GM19351 (cell line): ENCODE data around the gene RIC1.
"Not testable (repeated sequence)": the region's sequence is repeated elsewhere in the genome, so short reads cannot be mapped to it uniquely, and the experiment has no call there.

ENCODE experiments used
- ATAC-seq: cut with Tn5 transposase; IDR thresholded peaks from one replicate; pipeline ENCODE4 v1.9.1; 2021; ENCODE audit warnings: mild to moderate bottlenecking, moderate library complexity; ENCODE audit not compliant: unreplicated experiment

Gene RIC1

GRCh38 chr9:5784526-5785315 is 155.8 kb downstream of the RIC1 start:
- ATAC-seq = no peak

- ATAC-seq = no peak
Observed at GRCh38 chr9:5786370-5787127, 157.6 kb downstream of the RIC1 start.

GRCh38 chr9:5787220-5787619 is 158.3 kb downstream of the RIC1 start:
- ATAC-seq = no peak

GRCh38 chr9:5787759-5788302 is 158.9 kb downstream of the RIC1 start:
- ATAC-seq = no peak

GRCh38 chr9:5789489-5789888 is 160.6 kb downstream of the RIC1 start:
- ATAC-seq = no peak

GRCh38 chr9:5790923-5791322 is 162.0 kb downstream of the RIC1 start:
- ATAC-seq = no peak

GRCh38 chr9:5791870-5792269 is 163.0 kb downstream of the RIC1 start:
- ATAC-seq = no peak

- ATAC-seq = no peak
Observed at GRCh38 chr9:5793812-5794211, 164.9 kb downstream of the RIC1 start.

GRCh38 chr9:5796298-5796697 is 167.4 kb downstream of the RIC1 start:
- ATAC-seq = no peak

- no peak for ATAC-seq
Observed at GRCh38 chr9:5798581-5798980, 169.7 kb downstream of the RIC1 start.

GRCh38 chr9:5799314-5799713 is 170.4 kb downstream of the RIC1 start:
- ATAC-seq = no peak

- ATAC-seq = not testable (repeated sequence)
Observed at GRCh38 chr9:5800378-5800777, 171.5 kb downstream of the RIC1 start.

- ATAC-seq = no peak
Observed at GRCh38 chr9:5800969-5801738, 172.2 kb downstream of the RIC1 start.

GRCh38 chr9:5801739-5802113 is 172.8 kb downstream of the RIC1 start:
- ATAC-seq = no peak

GRCh38 chr9:5805478-5805877 is 176.6 kb downstream of the RIC1 start:
- ATAC-seq = no peak

- ATAC-seq = no peak
Observed at GRCh38 chr9:5811751-5812150, 182.8 kb downstream of the RIC1 start.

- ATAC-seq = no peak
Observed at GRCh38 chr9:5813824-5814223, 184.9 kb downstream of the RIC1 start.

GRCh38 chr9:5815461-5815860 is 186.6 kb downstream of the RIC1 start:
- ATAC-seq = no peak

- no peak for ATAC-seq
Observed at GRCh38 chr9:5817862-5818261, 189.0 kb downstream of the RIC1 start.

GRCh38 chr9:5818424-5819142 is 189.7 kb downstream of the RIC1 start:
- ATAC-seq = no peak

- ATAC-seq = no peak
Observed at GRCh38 chr9:5819174-5819573, 190.3 kb downstream of the RIC1 start.
